ENCODE results near the gene ADARB2.

ADARB2 gene

DNA sequence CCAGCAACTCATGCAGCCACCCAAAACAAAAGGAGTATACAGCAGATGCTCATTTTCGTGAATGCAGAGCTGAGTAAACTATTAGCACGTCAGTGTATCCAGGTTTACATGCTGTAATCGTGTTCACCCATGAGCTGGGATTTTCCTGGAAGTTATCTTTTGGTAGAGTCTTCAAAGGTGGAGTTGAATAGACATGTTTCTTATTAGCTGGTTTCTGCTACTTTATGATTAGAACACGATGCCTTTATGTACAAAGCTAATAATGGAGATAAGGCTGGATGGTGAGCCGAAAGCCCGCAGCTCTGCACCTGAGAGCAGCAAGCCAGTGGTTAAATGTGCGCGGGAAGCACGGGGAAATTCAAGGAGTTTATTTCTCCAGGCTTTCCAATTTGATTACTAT is 123.8 kb downstream of the ADARB2 start:
- DNase-seq (ENCODE audit: low spot score), result no peak

DNA sequence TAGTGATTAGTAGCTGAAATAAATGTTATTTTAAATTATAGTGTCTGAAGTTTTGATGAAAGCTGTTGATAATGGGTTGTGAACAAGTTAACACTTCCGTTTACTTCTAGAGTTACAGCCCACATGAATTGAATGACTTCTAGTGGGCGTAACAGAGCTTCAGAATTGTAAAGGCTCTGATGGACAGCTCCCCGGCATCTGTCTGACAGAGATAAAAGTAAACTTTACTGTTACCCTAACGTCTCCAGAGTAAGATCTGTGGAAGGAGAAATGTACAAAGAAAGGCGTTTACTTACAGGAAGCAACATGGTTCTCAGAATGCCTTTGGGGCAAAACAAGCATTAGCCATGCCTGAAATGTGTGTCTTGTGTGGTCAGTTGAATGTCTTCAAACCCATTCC is 124.4 kb downstream of the ADARB2 start:
- no peak for DNase-seq (ENCODE audit: low spot score)

DNA sequence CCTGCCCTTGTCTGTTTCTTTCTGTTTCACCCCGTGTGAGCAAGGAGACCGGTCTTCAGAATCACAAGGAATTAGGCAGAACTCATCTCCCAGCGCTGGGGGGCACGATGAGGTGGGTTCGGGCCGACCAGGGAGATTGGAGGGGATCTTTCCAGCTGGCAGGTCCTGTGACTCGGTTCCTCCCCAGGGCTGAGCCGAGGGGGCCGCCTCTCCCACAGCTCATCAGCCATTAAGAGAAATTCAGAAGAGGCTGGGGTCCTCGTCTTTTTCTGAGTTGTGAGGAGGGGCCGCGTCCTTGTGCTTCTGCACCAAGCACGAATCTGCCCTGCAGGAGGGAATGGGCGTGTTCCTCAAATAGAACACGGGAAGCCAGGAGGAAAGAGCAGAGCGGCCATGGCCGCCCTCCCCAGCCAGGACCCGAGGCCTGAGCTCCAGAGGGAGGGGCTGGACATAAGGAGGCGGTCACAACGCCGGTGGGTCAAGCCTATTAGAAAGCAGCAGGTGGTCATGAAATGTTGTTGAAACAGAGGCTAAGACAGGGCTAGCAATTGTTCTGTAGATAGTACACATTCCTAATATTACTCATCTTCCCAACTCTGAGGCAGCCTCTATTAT is 125.3 kb downstream of the ADARB2 start:
- no peak for DNase-seq (ENCODE audit: low spot score)

DNA sequence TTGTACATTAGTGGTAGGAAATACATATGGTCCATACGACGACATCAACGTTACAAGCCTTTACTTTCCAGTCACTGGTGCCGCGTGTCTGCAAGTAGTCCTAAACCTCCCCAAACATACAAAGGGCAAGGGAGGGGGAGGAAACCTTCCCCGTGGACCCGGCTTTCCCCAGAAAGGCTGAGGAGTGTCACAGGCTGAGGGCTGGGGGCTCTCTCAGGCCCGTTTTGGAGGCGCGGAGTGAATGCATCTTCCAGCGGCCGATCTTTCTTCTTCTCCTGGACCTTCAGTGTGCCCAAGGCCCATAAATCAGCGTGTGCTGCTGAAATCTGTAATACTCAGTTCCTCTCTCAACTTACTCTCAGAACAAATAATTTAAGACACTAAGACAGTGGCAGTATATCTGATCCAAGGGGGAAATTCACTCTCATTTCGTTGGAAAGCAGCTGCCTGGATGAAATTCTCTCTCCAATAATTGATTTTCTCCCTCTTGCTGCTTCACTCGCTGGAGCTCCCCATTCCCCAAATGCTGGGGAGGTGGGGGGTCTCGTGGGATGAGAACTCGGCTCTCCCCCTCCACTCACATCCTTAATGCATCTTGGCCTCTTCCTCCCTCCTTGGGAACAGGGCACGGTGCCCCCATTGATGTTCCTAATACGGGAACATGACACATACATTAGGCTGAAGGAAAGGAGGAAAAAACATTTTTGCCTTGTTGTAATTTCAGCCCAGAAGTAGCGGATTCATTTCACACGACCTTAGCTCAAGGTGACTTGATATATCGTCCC is 126.1 kb downstream of the ADARB2 start:
- no peak for DNase-seq (ENCODE audit: low spot score)

DNA sequence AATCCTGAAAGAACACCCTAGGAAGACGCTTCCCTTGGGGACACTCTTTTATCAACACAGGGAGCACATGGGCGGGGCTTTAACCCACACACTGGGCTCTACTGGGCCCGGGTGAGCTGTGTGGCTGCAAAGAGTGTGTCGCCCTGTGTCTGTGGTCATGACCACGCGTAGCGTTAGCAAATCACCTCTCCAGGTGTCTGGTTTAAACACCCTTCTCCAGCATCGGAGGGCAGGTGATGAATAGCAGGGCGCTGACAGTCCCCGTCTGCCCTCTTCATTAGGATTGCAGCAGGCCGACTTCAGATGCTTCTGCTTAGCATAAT is 127.7 kb downstream of the ADARB2 start:
- no peak for DNase-seq (ENCODE audit: low spot score)

DNA sequence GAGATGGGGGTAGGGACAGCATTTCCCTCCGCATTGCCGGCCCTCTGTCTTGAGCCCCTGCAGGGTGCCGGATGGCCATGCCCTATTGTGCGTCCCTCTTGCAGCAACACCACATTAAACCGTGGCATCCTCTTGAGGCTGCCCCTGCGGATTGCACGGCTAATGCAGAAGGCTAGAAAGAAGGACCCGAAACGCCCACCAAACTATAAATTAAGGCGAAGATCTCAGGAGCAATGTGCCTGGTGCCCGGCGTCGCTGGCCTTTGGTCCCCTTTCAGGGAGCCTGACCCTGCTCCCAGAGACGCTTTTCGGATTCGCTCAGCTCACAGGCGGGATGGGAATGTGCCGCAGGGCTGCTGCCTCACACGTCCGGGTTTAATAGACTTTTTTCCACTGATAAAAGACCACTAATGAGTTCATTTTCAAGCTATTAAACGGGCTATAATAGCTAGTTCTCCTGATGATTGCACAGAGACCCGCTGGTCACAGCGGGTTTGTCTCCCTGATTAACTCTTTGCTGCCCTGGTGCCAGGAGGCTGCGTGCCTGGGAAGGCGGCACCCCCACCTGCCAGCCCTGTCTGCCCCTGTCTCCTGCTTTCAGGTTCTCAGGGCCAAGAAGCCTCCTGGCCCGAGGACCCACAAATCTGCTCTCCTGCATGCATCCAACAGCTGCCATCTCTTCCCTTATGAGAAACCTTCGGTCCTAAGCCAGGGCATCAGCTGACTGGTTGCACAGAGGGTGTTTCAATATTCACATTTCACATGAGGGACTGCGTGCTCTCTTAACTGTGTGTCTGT is 128.3 kb downstream of the ADARB2 start:
- DNase-seq (ENCODE audit: low spot score), result no peak

DNA sequence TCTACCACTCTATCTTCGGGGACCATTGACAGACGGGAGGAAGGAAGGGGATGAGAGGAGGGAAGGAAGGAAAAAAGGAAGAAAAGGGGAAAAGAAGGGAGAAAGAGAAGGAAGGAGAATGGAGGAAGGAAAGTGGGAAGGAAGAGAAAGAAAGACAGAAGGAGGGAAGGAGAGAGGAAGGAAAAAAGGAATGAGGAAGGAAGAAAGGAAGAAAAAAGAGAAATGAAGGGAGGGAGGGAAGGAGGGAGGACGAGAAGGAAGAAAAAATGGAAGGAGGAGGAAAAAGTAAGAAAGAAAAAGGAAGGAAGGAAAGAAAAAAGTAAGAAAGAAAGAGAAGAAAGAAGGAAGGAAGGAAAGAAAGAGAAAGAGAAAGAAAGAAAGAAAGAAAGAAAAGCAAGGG is 128.9 kb downstream of the ADARB2 start:
- no peak for DNase-seq (ENCODE audit: low spot score)

DNA sequence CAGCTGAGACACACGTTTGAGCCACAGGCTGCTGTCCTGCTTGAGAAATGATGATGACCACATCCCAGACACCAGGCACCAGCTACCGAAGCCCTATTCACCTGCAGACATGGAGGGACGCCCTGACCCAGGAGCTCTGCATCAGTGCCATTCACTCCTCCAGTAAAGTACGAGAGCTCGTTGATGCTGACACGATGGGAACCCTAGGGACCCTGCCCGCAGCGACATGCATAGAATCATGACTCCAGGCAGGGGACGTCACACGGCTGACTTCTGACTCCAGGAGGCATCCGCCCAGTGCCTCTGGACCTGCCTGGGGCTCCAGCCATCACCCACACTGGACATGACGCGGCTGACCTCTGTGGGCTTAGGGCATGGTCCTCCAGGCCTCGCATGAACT is 129.9 kb downstream of the ADARB2 start:
- no peak for DNase-seq (ENCODE audit: low spot score)

DNA sequence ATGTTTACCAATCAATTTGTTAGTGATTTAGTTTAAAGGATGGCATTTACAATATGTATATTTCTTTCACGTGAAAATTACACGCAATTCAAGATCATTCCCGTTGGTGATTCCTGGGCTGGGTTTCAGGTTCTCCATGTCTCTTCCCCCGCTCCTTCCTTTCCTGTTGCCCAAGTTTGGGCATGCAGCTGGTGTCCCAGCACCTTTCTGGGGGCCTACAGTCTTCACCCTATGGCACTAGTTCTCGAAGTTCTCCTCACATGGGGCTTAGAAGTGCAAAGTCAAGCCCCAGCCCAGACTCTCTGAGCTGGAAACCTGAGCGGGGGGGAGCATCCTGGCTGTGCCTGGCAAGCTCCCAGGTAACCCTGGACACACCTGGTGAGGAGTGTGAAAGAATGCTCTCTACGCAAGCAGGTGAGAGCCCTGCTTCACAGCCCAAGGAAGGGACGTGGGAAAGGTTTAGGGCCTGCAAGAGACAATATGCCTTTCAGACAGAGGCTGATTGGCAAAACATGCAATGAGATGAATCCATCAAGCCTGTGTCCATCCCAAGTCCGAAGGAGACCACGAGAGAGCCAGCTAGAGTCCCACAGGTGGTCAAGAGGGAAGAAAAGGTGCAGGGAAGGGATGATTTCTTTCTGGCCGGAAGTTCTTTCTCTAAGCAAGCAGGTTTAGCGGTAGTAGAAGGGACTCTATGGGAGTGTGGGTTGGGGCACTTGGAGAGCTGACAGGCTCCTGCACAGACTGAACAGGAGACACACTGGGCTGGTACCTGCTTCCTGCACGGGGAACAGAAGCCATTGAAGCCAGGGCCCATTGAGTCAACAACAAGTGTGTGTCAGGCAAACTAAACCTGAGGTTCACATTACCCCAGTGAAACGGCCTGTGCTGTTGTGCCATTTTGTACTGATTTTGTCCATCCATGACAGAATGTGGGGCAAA is 131.1 kb downstream of the ADARB2 start:
- DNase-seq (ENCODE audit: low spot score), result no peak

DNA sequence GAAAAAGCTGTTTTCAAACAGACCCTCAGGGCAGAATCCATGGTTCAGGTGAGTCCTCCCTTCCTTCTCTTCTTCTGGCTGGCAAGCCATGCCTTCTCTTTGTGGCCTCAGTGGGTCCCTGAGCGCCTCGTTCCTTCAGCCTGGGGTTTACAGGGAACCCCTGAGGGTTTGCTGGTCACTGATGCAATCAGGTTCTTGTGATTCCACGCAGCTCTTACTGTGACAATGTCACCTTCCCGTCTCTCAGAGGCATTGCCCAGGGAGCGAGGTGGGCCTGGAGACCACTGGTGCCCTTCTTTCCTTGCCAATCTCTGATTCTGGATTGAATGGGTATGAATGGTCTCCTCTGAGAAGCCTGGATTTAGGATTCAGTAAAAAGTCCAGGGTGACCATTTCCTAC is 132.2 kb downstream of the ADARB2 start:
- no peak for DNase-seq (ENCODE audit: low spot score)

DNA sequence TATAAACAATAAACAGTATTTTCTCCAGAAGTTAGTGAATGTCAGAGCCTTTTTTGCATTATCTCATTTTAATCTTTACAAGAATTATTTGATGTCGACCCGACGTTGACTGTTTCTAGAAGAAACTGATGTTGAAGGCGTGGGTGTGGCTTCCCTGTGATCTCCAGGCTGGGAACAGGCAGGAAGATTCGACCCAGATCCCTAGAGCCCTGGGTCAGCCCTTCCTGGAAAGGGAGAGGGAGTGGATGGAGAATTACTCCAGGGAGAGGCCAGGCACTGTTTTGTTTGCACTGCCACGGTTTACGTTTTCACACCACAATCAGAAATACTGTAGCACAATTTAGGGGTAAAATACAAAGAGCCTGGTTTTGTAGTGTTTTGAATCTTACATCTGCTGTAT is 133.1 kb downstream of the ADARB2 start:
- DNase-seq (ENCODE audit: low spot score), result no peak

DNA sequence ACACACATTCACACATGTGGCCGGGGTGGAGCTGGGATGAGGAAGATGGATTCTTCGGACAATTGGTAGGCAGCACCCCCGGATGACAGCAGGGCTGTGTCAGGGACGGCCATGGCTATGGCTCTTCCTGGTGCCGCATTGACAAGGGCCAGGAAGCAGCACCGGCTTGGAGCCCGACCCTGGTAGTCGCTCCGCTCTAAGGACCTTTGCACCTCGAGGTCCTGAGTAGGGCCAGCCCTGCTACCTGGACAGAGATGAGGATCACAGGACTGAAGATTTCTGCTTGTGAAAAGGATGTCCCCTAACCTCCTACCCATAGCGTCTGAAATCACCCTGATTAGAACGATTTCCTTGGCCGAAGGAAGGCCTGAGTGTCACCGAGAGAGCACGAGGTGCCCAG is 134.1 kb downstream of the ADARB2 start:
- DNase-seq (ENCODE audit: low spot score), result no peak

DNA sequence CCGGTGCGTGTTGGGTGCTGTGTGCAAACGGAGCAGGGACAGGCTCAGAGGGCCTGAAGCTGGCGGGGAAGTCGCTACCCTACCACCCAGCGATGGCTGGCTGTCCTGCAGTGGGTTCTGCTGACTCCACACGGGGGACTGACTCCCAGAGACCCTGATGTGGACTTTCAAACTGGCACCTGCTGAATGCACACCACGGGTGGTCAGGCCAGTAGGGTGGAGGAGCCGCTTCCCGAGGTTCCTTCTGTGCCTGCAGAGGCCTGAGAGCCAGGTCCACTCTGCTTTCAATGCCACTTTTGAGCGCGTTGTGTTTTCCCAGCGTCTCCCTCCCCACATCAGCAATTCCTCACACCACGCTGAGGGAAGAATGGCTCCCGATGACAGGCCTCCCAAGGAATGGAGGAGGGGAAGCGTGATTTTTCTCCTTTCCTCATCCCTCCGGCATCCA is 135.3 kb downstream of the ADARB2 start:
- no peak for DNase-seq (ENCODE audit: low spot score)

DNA sequence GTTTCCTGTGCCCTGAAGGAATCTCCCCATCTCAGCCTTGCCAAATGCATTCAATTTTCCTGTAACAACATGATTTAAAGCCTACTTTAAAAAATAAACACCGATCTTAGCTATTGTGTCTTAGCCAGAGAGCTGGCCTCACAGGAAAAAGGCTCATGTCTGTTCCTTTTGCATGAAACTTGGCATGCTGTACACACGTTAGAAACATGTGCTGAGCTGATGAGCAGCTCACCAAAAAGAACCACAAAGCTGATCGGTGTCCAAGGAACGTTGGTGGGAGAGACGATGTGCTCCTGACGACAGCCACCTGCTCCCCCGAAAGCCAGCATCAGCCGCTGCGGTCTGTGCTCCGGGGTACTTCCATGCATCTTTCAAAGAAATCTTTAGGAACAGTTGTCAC is 135.9 kb downstream of the ADARB2 start:
- DNase-seq (ENCODE audit: low spot score), result no peak

DNA sequence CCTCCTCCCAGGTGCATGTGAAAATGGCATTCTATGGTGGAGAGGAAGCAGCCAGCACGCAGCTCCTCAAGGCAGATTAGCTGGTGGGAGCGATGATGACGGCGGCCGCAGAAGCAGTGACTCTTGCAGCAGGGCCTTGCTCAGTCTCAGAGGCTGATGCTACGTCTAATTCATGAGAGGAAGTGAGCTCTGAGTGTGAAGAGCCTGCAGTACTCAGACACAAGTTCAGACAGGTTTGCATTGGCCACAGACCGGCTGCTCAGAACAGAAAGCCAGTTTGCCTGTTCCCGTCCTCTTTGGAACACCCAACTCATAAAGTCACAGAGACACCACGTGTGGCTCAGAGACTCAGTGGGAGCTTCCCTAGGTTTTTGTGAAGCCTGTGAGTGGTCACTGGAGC is 136.5 kb downstream of the ADARB2 start:
- no peak for DNase-seq (ENCODE audit: low spot score)

DNA sequence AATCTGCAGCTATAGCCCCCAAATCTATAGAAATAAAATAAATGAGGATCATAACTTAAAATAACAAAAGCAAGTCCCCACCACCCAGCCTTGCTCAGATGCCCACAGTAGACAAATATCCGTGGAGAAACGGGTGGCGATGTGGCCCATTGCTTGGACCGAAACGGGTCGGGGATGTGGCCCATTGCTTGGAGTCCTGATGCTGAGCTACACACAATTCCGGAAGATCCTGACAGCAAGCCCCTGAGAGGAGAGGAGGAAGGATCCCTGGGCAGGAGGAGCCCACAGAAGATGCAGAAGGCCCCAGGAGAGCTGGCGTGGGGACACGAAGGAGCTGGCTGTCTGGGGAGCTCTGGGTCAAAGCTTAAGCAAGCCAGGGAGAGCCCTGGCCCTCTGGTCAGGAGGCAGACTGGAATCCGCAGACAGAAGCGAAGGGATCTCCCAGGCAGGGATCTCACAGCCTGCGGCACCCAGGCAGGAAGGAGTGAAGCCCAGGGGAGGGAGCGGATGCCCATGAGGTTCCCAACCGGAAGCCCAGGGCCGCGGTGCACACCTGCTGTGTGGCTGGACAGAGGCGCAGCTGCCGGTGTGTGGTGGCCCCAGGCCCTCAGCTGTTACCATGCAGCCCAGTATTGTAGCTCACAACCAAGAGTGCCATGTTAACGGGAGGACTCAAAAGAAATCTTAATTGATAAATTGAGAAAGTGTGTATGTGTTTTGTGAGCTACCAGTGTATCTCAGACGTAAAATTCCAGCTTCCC is 138.8 kb downstream of the ADARB2 start:
- DNase-seq (ENCODE audit: low spot score), result no peak

DNA sequence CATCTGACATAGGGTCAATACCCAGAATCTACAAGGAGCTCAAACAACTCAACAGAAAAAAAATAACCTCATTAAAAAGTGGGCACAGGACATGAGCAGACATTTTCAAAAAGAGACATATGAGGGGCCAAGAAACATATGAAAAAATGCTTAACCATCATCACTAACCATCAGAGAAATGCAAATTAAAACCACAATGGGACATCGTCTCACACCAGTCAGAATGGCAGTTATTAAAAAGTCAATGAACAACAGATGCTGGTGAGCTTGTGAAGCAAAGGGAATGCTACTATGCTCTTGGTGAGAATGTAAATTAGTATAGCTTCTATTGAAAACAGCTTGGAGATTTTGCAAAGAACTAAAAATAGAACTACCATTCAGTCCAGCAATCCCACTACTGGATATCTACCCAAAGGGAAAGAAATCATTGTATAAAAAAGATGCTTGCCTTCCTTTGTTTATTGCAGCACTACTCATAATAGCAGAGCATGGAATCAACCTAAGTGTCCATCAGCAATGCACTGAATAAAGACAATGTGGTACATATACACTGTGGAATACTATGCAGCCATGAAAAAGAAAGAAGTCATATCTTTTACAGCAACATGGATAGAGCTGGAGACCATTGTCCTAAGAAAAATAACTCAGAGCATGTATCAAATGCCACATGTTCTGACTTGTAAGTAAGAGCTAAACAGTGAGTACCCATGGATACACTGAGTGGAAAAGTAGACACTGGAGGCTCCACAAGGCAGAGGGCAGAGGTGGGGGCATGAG is 139.8 kb downstream of the ADARB2 start:
- no peak for DNase-seq (ENCODE audit: low spot score)

DNA sequence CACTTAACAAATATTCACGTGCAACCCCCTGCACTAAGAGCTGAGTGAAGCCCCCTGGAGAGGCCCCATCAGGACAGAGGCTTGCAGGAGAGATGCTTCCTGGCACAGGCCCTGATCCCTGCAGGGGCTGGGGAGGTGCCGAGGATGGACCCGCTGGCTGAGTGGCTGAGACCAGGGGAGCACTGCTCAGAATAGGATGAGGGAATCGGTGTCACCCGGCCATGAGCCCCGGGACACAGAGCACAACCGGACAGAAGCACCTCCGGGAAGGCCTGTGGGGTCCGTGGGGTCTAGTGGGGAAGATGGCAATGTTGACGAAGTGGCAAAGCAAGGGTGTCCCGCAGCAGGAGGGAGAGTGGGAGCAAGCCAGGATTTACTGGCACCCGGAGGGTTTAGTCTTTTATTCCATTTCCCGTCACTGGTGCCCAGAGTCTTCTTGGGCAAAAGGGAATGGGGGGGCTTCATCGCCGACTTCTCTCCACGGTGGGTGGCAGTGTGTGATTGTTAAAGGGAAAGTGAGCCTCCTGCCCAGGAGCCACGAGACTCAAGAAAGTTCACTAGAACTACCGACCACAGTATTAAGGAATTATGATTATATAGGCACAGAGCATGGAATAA is 140.7 kb downstream of the ADARB2 start:
- no peak for DNase-seq (ENCODE audit: low spot score)

DNA sequence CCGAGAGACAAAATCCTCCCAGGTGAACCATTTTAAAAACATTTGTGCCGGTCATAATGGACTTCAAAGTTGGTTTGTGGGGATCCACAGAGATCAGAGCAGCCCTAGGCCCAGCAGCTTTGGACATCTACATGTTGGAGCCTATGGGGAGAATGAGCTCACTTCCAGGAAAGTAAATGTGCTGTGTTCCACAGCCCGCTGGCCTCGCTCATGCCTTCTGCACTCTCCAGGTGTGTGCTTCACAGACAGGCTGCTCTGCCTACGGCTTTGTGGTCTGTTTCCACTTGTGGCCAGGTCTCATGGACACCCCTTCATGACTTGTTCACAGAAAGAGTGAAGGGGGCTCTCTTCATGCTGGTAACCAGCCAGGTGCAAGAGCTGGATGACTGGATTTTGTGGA is 141.6 kb downstream of the ADARB2 start:
- DNase-seq (ENCODE audit: low spot score), result no peak

DNA sequence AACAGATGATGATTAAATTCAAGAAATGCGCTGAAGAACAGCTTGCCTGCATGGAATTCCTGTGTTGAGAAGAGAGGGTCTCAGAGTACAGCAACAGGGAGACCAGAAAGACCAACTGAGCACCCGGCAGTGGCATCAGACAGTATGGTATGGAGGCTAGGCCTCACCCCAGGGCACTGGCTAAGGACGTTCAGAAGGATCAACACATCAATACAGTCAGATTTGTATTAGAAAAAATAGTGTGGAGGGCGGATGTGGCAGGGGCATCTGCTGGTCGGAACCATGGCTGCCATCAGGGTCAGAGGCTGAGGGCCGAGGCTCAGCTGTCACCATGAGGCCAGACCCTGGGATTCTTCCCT is 142.1 kb downstream of the ADARB2 start:
- DNase-seq (ENCODE audit: low spot score), result no peak

Data from cerebellar cortex (tissue), 1 donor.